ENCODE data around the gene NTRK2.

The NTRK2 gene

DNA sequence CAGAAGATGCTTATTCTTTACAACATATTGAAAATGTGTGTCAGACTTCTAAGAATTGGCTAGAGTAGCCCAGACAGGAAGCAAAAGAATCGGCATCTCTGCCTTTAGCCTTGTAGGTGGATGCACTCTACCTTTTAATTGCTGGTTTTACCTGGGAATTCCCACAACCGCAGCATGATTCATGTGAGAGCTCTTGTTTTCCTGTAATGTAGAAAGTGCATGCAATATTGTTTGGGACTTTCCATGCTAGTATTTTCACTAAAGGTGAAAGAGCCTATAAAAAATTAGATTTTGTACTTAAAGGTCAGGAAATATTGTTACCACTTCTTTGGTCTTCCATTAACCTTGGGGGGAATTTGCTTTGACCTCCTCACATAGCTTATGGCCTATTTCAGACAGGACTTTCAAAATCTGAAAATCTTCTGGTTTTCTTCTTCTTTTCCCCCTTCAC lies 89.8 kb downstream of the NTRK2 start:
- Mint-ChIP-seq H3K4me3 (peak overlapping the region in 1 of 2 donors; percentile 21), H3K27me3 (peaks cover 4 to 7% of the 10 kb centered on the region in 2 donors), H3K4me1 (peaks cover 6 to 11% of the 10 kb centered on the region in 2 donors), H3K27ac (peak overlapping the region; percentile 79), H3K9me3 (peaks cover 0 to 3% of the 10 kb centered on the region in 2 donors), H3K36me3 (peaks cover 0 to 2% of the 10 kb centered on the region in 2 donors)
- DNase-seq (peak; percentile 29), ATAC-seq (replicated peaks) (peak; percentile 89)

DNA sequence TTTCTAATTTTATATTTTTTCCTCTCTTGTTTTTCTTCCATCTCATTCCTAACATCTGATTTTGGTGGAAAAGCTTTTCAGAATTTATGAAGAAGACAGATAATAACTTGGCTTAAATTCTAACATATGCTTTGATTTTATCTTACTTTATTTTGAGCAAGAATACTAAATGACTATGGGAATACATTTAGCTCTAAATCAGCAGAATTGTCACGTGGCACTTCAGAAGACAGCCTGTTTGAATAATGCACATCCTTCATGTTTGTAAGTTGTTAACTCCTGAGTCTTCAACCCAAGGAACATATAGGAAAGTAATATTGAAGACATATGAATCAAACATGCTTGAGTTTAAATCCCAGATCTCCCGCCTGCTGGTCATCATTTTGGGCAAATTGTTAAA lies 90.3 kb downstream of the NTRK2 start:
- ATAC-seq (replicated peaks) (no peak), DNase-seq (no peak)
- Mint-ChIP-seq H3K4me1 (peaks cover 6 to 7% of the 10 kb centered on the region in 2 donors), H3K27me3 (peaks cover 4 to 7% of the 10 kb centered on the region in 2 donors), H3K9me3 (peaks cover 0 to 3% of the 10 kb centered on the region in 2 donors), H3K36me3 (peaks cover 0 to 2% of the 10 kb centered on the region in 2 donors), H3K4me3 (peak overlapping the region in 1 of 2 donors; percentile 21), H3K27ac (peak overlapping the region; percentile 0)

- ATAC-seq (replicated peaks) (peak; percentile 33 to 46), DNase-seq (no peak)
- Mint-ChIP-seq H3K36me3 (peaks cover 0 to 2% of the 10 kb centered on the region in 2 donors), H3K4me3 (peak overlapping the region in 1 of 2 donors; percentile 10), H3K4me1 (peaks cover 6% of the 10 kb centered on the region in 2 donors), H3K27ac (no peak overlapping the region), H3K9me3 (peaks cover 0 to 3% of the 10 kb centered on the region in 2 donors), H3K27me3 (peaks cover 4 to 7% of the 10 kb centered on the region in 2 donors)
These were observed 91.7 kb downstream of the NTRK2 start for GRCh38 chr9:84761137-84761808.

DNA sequence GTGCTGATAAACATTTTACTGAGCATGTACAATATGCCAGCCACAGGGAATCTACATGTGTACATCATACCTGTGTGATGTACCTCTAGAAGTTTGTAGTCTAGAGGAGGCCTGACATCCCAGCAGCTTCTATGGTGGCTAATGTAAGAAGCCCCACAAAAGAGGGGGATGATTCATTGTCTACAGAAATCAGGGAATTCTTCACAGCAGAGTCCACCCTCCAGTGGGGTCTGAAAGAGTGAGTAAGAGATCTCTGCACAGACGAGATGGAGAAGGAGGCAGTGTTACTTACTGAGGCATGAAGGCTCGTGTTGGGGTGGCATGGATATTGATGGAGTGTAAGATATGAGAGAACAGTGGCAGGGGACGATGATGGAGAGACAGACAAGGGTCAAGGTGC lies 103.0 kb downstream of the NTRK2 start:
- Mint-ChIP-seq H3K27ac (no peak overlapping the region), H3K27me3 (peaks cover 3 to 5% of the 10 kb centered on the region in 2 donors), H3K4me1 (no peaks in the 10 kb centered on the region), H3K36me3 (no peaks in the 10 kb centered on the region), H3K4me3 (no peak overlapping the region), H3K9me3 (no peaks in the 10 kb centered on the region)
- no peak for DNase-seq
- ATAC-seq (replicated peaks) = no peak

DNA sequence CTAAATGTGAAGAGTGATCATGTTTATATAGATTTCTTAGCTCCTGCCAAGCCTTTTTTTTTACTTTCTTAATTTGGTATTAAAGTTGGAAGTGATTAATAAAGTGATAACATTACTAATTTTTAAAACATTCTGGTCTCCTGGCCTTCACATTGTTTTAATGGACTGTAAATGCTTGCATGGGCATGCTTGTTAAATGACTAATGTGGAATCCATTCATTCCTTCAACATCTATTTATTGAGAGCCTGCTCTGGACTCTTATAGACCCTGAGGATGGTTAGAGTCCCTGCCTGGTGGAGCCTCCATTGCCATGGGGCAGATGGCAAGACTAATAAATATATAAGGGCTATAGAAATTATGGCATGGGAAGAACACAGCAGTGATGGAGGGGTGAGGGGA lies 103.5 kb downstream of the NTRK2 start:
- Mint-ChIP-seq H3K4me1 (no peaks in the 10 kb centered on the region), H3K4me3 (no peak overlapping the region), H3K27ac (no peak overlapping the region), H3K9me3 (no peaks in the 10 kb centered on the region), H3K27me3 (peaks cover 3 to 5% of the 10 kb centered on the region in 2 donors), H3K36me3 (no peaks in the 10 kb centered on the region)
- DNase-seq = no peak
- ATAC-seq (replicated peaks) = no peak

GRCh38 chr9:84775056-84775643 lies 105.6 kb downstream of the NTRK2 start:
- no peak for DNase-seq
- H3K4me1 Mint-ChIP-seq = no peaks in the 10 kb centered on the region
- H3K9me3 Mint-ChIP-seq = no peaks in the 10 kb centered on the region
- H3K27ac Mint-ChIP-seq = no peak overlapping the region
- H3K4me3 Mint-ChIP-seq = no peak overlapping the region
- ATAC-seq (replicated peaks) = no peak
- H3K27me3 Mint-ChIP-seq = peaks cover 3 to 5% of the 10 kb centered on the region in 2 donors
- H3K36me3 Mint-ChIP-seq = no peaks in the 10 kb centered on the region

DNA sequence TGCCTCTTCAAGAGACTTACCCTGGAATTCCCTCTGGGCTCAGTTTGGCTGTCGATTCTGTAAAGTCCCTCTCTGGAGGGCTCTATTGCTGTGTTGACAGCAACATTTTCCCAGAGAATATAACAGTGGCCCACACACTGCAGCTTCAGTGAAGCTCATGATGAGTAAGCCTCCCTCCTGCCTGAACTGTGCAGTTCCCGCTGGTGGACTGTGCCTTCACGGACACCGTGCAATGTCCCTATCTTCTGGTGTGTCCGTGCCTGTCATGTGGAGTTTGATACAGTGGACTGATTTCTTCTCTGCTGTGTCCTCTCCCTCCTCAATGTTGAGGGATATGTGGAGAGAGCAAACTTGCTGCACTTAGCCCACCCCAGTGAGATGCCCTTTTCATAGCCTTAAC lies 109.0 kb downstream of the NTRK2 start:
- H3K4me3 Mint-ChIP-seq = no peak overlapping the region
- DNase-seq (no peak), ATAC-seq (replicated peaks) (no peak)
- peaks cover 4 to 9% of the 10 kb centered on the region in 2 donors for H3K27me3 Mint-ChIP-seq
- no peaks in the 10 kb centered on the region for H3K4me1 Mint-ChIP-seq
- no peaks in the 10 kb centered on the region for H3K36me3 Mint-ChIP-seq
- no peak overlapping the region for H3K27ac Mint-ChIP-seq
- H3K9me3 Mint-ChIP-seq = no peaks in the 10 kb centered on the region

DNA sequence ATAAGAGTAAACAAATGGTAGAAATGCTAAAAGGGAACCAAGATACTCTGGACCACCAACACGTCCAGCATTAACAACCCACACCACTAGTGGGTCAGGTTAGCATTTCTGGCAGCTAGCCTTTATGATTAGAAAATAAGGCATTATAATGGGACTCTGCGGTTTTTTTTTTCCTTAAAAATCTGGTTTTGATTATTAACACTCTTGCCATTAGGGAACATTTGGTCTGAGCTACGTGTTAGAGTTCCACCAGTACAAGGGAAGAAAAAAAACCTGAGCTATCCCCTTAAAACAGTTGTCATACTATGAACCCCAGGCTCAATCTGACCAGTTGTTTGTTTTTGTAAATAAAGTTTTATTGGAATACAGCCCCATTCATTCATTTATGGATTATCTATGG lies 110.4 kb downstream of the NTRK2 start:
- ATAC-seq (replicated peaks) (no peak), DNase-seq (no peak)
- no peaks in the 10 kb centered on the region for H3K36me3 Mint-ChIP-seq
- H3K9me3 Mint-ChIP-seq = peaks cover 0 to 2% of the 10 kb centered on the region in 2 donors
- no peaks in the 10 kb centered on the region for H3K4me1 Mint-ChIP-seq
- H3K4me3 Mint-ChIP-seq = no peak overlapping the region
- peaks cover 4 to 12% of the 10 kb centered on the region in 2 donors for H3K27me3 Mint-ChIP-seq
- H3K27ac Mint-ChIP-seq = no peak overlapping the region

GRCh38 chr9:84780385-84780784 lies 110.9 kb downstream of the NTRK2 start:
- no peak overlapping the region for H3K4me3 Mint-ChIP-seq
- no peaks in the 10 kb centered on the region for H3K36me3 Mint-ChIP-seq
- H3K27me3 Mint-ChIP-seq = peaks cover 4 to 12% of the 10 kb centered on the region in 2 donors
- ATAC-seq (replicated peaks) = no peak
- DNase-seq = no peak
- peaks cover 0 to 2% of the 10 kb centered on the region in 2 donors for H3K9me3 Mint-ChIP-seq
- no peaks in the 10 kb centered on the region for H3K4me1 Mint-ChIP-seq
- no peak overlapping the region for H3K27ac Mint-ChIP-seq

GRCh38 chr9:84781458-84781857 lies 111.9 kb downstream of the NTRK2 start:
- H3K4me1 Mint-ChIP-seq = no peaks in the 10 kb centered on the region

GRCh38 chr9:84781931-84782866 lies 112.7 kb downstream of the NTRK2 start:
- DNase-seq (no peak), ATAC-seq (replicated peaks) (no peak)
- Mint-ChIP-seq H3K9me3 (peaks cover 0 to 2% of the 10 kb centered on the region in 2 donors), H3K4me1 (no peaks in the 10 kb centered on the region), H3K27ac (no peak overlapping the region), H3K27me3 (peaks cover 4 to 8% of the 10 kb centered on the region in 2 donors), H3K4me3 (no peak overlapping the region), H3K36me3 (no peaks in the 10 kb centered on the region)

More at GRCh38 chr9:84781458-84781857, 111.9 kb downstream of the NTRK2 start:
- Mint-ChIP-seq H3K9me3 (peaks cover 0 to 2% of the 10 kb centered on the region in 2 donors), H3K36me3 (no peaks in the 10 kb centered on the region), H3K27ac (no peak overlapping the region), H3K27me3 (peaks cover 4 to 12% of the 10 kb centered on the region in 2 donors), H3K4me3 (no peak overlapping the region)
- ATAC-seq (replicated peaks) = no peak
- DNase-seq = no peak

- no peaks in the 10 kb centered on the region for H3K4me1 Mint-ChIP-seq
- no peak overlapping the region for H3K27ac Mint-ChIP-seq
- H3K9me3 Mint-ChIP-seq = peaks cover 0 to 4% of the 10 kb centered on the region in 2 donors
- ATAC-seq (replicated peaks) = no peak
- H3K36me3 Mint-ChIP-seq = no peaks in the 10 kb centered on the region
- H3K27me3 Mint-ChIP-seq = peaks cover 4 to 20% of the 10 kb centered on the region in 2 donors
- DNase-seq = no peak
- H3K4me3 Mint-ChIP-seq = no peak overlapping the region
These were observed 116.4 kb downstream of the NTRK2 start for GRCh38 chr9:84785792-84786547.

DNA sequence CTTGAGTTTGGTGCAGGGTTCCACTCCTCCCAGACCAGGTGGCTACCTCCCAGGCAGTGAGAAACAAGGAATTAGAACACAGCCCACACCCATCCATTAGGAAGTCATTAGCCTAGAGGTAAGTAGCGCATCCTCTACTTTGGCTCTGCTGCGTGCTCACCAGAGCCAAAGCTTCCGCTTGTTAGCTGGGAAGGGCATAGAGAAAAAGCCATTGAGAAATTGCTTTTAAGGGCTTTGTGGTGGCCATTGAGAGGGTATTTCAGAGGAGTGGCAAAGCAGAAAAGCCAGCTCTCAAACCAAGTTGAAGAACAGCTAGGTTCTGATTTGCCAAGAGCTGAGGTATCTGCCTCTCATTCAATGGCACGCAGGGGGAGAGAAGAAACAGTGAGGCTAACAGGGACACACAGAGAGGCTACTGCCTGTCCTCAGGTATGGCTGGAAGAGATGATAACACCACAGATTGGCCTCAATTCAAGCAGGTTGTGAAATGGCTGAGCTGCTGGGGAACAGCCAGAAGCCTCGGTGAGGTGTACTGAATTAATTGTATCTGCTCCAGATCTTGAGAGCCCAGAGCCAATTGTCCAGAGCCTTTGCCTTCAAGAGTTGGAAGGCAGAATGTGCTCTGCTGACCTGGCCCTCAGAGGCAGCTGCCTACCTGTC lies 119.4 kb downstream of the NTRK2 start:
- H3K4me3 Mint-ChIP-seq = no peak overlapping the region
- H3K9me3 Mint-ChIP-seq = peaks cover 0 to 4% of the 10 kb centered on the region in 2 donors
- no peak overlapping the region for H3K27ac Mint-ChIP-seq
- H3K36me3 Mint-ChIP-seq = no peaks in the 10 kb centered on the region
- DNase-seq (no peak), ATAC-seq (replicated peaks) (no peak)
- H3K27me3 Mint-ChIP-seq = peaks cover 0 to 13% of the 10 kb centered on the region in 2 donors
- no peaks in the 10 kb centered on the region for H3K4me1 Mint-ChIP-seq
